Measurements from ENCODE around the gene EEA1.
"Not testable (repeated sequence)": the region's sequence is repeated elsewhere in the genome, so short reads cannot be mapped to it uniquely, and the experiment has no call there.

Gene EEA1

GRCh38 chr12:92810370-92810769 lies 118.7 kb downstream of the EEA1 start:
- DNase-seq (ENCODE audit: low read depth in 2 of 2): no peak

- DNase-seq (ENCODE audit: low read depth in 2 of 2): no peak
Observed at GRCh38 chr12:92803903-92804302, 125.2 kb downstream of the EEA1 start.

GRCh38 chr12:92802906-92803305 lies 126.2 kb downstream of the EEA1 start:
- no peak for DNase-seq (ENCODE audit: low read depth in 2 of 2)

GRCh38 chr12:92796650-92797049 lies 132.4 kb downstream of the EEA1 start:
- no peak for DNase-seq (ENCODE audit: low read depth in 2 of 2)

GRCh38 chr12:92794814-92795213 lies 134.3 kb downstream of the EEA1 start:
- DNase-seq (ENCODE audit: low read depth in 2 of 2): no peak

GRCh38 chr12:92794356-92794755 lies 134.7 kb downstream of the EEA1 start:
- DNase-seq (ENCODE audit: low read depth in 2 of 2): not testable (repeated sequence)

- DNase-seq (ENCODE audit: low read depth in 2 of 2): no peak
Observed at GRCh38 chr12:92786045-92786444, 143.1 kb downstream of the EEA1 start.

- no peak for DNase-seq (ENCODE audit: low read depth in 2 of 2)
Observed at GRCh38 chr12:92785563-92785950, 143.5 kb downstream of the EEA1 start.

- no peak for DNase-seq (ENCODE audit: low read depth in 2 of 2)
Observed at GRCh38 chr12:92784797-92785562, 144.1 kb downstream of the EEA1 start.

- no peak for DNase-seq (ENCODE audit: low read depth in 2 of 2)
Observed at GRCh38 chr12:92784356-92784755, 144.7 kb downstream of the EEA1 start.

GRCh38 chr12:92779902-92780301 lies 149.2 kb downstream of the EEA1 start:
- DNase-seq (ENCODE audit: low read depth in 2 of 2): no peak

- no peak for DNase-seq (ENCODE audit: low read depth in 2 of 2)
Observed at GRCh38 chr12:92778525-92778924, 150.6 kb downstream of the EEA1 start.

GRCh38 chr12:92775416-92775815 lies 153.7 kb downstream of the EEA1 start:
- DNase-seq (ENCODE audit: low read depth in 2 of 2): no peak

- no peak for DNase-seq (ENCODE audit: low read depth in 2 of 2)
Observed at GRCh38 chr12:92771001-92771400, 158.1 kb downstream of the EEA1 start.

- DNase-seq (ENCODE audit: low read depth in 2 of 2): no peak
Observed at GRCh38 chr12:92769124-92769901, 159.8 kb downstream of the EEA1 start.

- no peak for DNase-seq (ENCODE audit: low read depth in 2 of 2)
Observed at GRCh38 chr12:92765871-92766270, 163.2 kb downstream of the EEA1 start.

GRCh38 chr12:92764831-92765230 lies 164.3 kb downstream of the EEA1 start:
- DNase-seq (ENCODE audit: low read depth in 2 of 2): no peak

GRCh38 chr12:92762773-92763172 lies 166.3 kb downstream of the EEA1 start:
- DNase-seq (ENCODE audit: low read depth in 2 of 2): no peak

GRCh38 chr12:92759634-92760268 lies 169.3 kb downstream of the EEA1 start:
- DNase-seq (ENCODE audit: low read depth in 2 of 2): no peak

- DNase-seq (ENCODE audit: low read depth in 2 of 2): no peak
Observed at GRCh38 chr12:92757597-92758121, 171.4 kb downstream of the EEA1 start.

GRCh38 chr12:92756898-92757596 lies 172.0 kb downstream of the EEA1 start:
- DNase-seq (ENCODE audit: low read depth in 2 of 2): no peak

Measured in activated CD4-positive, alpha-beta T cell treated with anti-CD3 and anti-CD28 coated beads for 24 hours (primary cell).